SK-N-MC (cell line): ENCODE measurements around the gene SPEF1.

Experiments used
- EZH2 ChIP-seq: fragments of 200-600 bp; sonication (generic); IDR thresholded peaks from one replicate; pipeline ENCODE4 v1.6.1; 2017; ENCODE audit warnings: antibody characterized with exemption
- POLR2AphosphoS5 ChIP-seq: IDR thresholded peaks from 2 replicates; pipeline ENCODE4 v1.6.1; 2012; ENCODE audit warnings: mild to moderate bottlenecking, low read depth, low read length, borderline replicate concordance

- TF ChIP-seq EZH2 (no peak), POLR2AphosphoS5 (no peak)
These were observed 32.8 kb upstream of the SPEF1 start for GRCh38 chr20:3813848-3814581.
